HCT116 (cell line): ENCODE data around the gene COL4A1. TPM values are rescaled to one million over a fixed set of nuclear protein-coding genes. Genes with fewer than 3 reads are reported as not detected.

ENCODE experiments used
- ATAC-seq: fragments of 200-7000 bp; cut with Tn5 transposase; 2 replicates; pipeline ENCODE4 v1.9.1; 2020; ENCODE audit warnings: mild to moderate bottlenecking, moderate library complexity
- BruUV-seq: library from RNA; stranded (reverse); fragments of 400-500 nt; replicated peaks from 2 replicates; lab custom pipeline; 2021; lab: Mats Ljungman, UMichigan
- CTCF ChIA-PET: fragments of 300-600 bp; sonication (Branson Sonifier 250); formaldehyde crosslinking; loops from one replicate; lab custom pipeline; 2021; ENCODE audit warnings: antibody characterized with exemption; lab: Charles Lee
- POLR2A ChIA-PET: fragments of 300-600, 350-600 bp; sonication (Branson Sonifier 250); formaldehyde crosslinking; loops from one replicate; lab custom pipeline; 2021; ENCODE audit warnings: antibody characterized with exemption; lab: Charles Lee
- RAD21 ChIA-PET, 2 experiments: fragments of 300-600 bp; sonication (Branson Sonifier 250); formaldehyde crosslinking; loops; one replicate each; lab custom pipeline; 2023; ENCODE audit warnings: low total read pairs in 2 of 2; ENCODE audit not compliant: uncharacterized antibody in 2 of 2, unreplicated experiment in 2 of 2, low non-redundant PET in 1 of 2; lab: Charles Lee
- DNase-seq: peaks from one replicate; pipeline ENCODE4 v3.0.0-alpha.2; 2010; ENCODE audit warnings: low read depth, low spot score
- H2AFZ ChIP-seq: fragments of 200-600 bp; shearing (Covaris generic), sonication (generic); 2 replicates; pipeline ENCODE4 v1.6.1; 2017; ENCODE audit warnings: low read depth, mixed run types, mixed read lengths, antibody characterized with exemption, low read length; ENCODE audit not compliant: poor library complexity, severe bottlenecking
- H3K27ac ChIP-seq: 2 replicates; pipeline ENCODE4 v1.5.1; 2012; ENCODE audit warnings: low read depth, low read length
- H3K27me3 ChIP-seq: fragments of 200-600 bp; sonication (generic); 2 replicates; pipeline ENCODE4 v1.6.1; 2016; ENCODE audit warnings: mixed run types, low read length, mixed read lengths; ENCODE audit not compliant: insufficient read depth
- H3K36me3 ChIP-seq, 2 experiments: fragments of 200-500 bp in 1 of 2; fragments of 200-600 bp in 1 of 2; sonication (Bioruptor generic) in 1 of 2; sonication (generic) in 1 of 2; 2 replicates each; pipeline versions ENCODE4 v1.5.1 to v1.6.1; 2014 to 2016; ENCODE audit warnings: low read length in 2 of 2, inconsistent platforms in 1 of 2, mixed read lengths in 1 of 2, mixed run types in 1 of 2; ENCODE audit not compliant: insufficient read depth in 2 of 2, control insufficient read depth in 1 of 2
- H3K4me1 ChIP-seq, 2 experiments: fragments of 200-600 bp in 1 of 2; sonication (generic) in 1 of 2; 2 replicates each; pipeline versions ENCODE4 v1.5.1 to v1.6.1; 2012 to 2017; ENCODE audit warnings: low read length in 2 of 2, inconsistent platforms in 1 of 2, mild to moderate bottlenecking in 1 of 2, mixed read lengths in 1 of 2, mixed run types in 1 of 2, moderate library complexity in 1 of 2; ENCODE audit not compliant: insufficient read depth in 2 of 2, control insufficient read depth in 1 of 2
- H3K4me2 ChIP-seq: fragments of 200-600 bp; sonication (generic); 2 replicates; pipeline ENCODE4 v1.6.1; 2017; ENCODE audit warnings: mixed run types, low read length, mixed read lengths
- H3K4me3 ChIP-seq, 2 experiments: fragments of 200-600 bp in 1 of 2; sonication (generic) in 1 of 2; replicated peaks in 1 of 2; 2 replicates each; pipeline ENCODE4 v1.5.1; 2011 to 2016; ENCODE audit warnings: low read length in 2 of 2, control low read depth in 1 of 2, low read depth in 1 of 2, mild to moderate bottlenecking in 1 of 2, mixed read lengths in 1 of 2, mixed run types in 1 of 2
- H3K79me2 ChIP-seq: fragments of 200-600 bp; sonication (generic); 2 replicates; pipeline ENCODE4 v1.6.1; 2017; ENCODE audit warnings: mild to moderate bottlenecking, mixed run types, low read length, moderate library complexity, mixed read lengths; ENCODE audit not compliant: insufficient read depth
- H3K9ac ChIP-seq: fragments of 200-600 bp; sonication (generic); 2 replicates; pipeline ENCODE4 v1.6.1; 2016; ENCODE audit warnings: low read length, mixed read lengths
- H3K9me2 ChIP-seq: fragments of 200-600 bp; sonication (generic), shearing (Covaris generic); 2 replicates; pipeline ENCODE4 v1.6.1; 2017; ENCODE audit warnings: mixed run types, mild to moderate bottlenecking, moderate library complexity; ENCODE audit not compliant: insufficient read depth
- H3K9me3 ChIP-seq, 2 experiments: fragments of 200-500 bp in 1 of 2; fragments of 200-600 bp in 1 of 2; sonication (Bioruptor generic) in 1 of 2; sonication (generic) in 1 of 2; 2 replicates each; pipeline ENCODE4 v1.6.1; 2014 to 2017; ENCODE audit warnings: low read length in 2 of 2, mixed read lengths in 2 of 2, inconsistent platforms in 1 of 2, low read depth in 1 of 2, mild to moderate bottlenecking in 1 of 2, mixed run types in 1 of 2, moderate library complexity in 1 of 2; ENCODE audit not compliant: control insufficient read depth in 1 of 2, insufficient read depth in 1 of 2
- H4K20me1 ChIP-seq: fragments of 200-600 bp; sonication (generic), shearing (Covaris generic); 2 replicates; pipeline ENCODE4 v1.6.1; 2017; ENCODE audit warnings: mixed run types, mild to moderate bottlenecking, moderate library complexity; ENCODE audit not compliant: insufficient read depth
- CEBPB ChIP-seq: IDR thresholded peaks from 2 replicates; pipeline ENCODE4 v1.6.1; 2012; ENCODE audit warnings: low read depth
- EGR1 ChIP-seq: IDR thresholded peaks from 2 replicates; pipeline ENCODE4 v1.6.1; 2012; ENCODE audit warnings: low read depth
- ELF1 ChIP-seq: IDR thresholded peaks from 2 replicates; pipeline ENCODE4 v1.6.1; 2012; ENCODE audit warnings: low read depth, borderline replicate concordance
- EZH2phosphoT487 ChIP-seq: fragments of 200-600 bp; IDR thresholded peaks from 2 replicates; pipeline ENCODE4 v1.6.1; 2018; ENCODE audit warnings: antibody characterized with exemption, borderline replicate concordance
- REST ChIP-seq: IDR thresholded peaks from 2 replicates; pipeline ENCODE4 v1.6.1; 2012; ENCODE audit warnings: low read depth
- SIN3A ChIP-seq: IDR thresholded peaks from 2 replicates; pipeline ENCODE4 v1.6.1; 2012; ENCODE audit warnings: low read depth
- SRF ChIP-seq: IDR thresholded peaks from 2 replicates; pipeline ENCODE4 v1.6.1; 2012; ENCODE audit warnings: low read depth
- TCF7L2 ChIP-seq: IDR thresholded peaks from 2 replicates; pipeline ENCODE4 v1.7.0; 2011; ENCODE audit warnings: borderline replicate concordance, inconsistent platforms; ENCODE audit not compliant: insufficient read depth, insufficient read length; ENCODE audit errors: extremely low read depth
- ZBTB33 ChIP-seq: IDR thresholded peaks from 2 replicates; pipeline ENCODE4 v1.6.1; 2011; ENCODE audit warnings: mild to moderate bottlenecking, low read length, moderate library complexity; ENCODE audit not compliant: insufficient replicate concordance; ENCODE audit errors: extremely low read depth
- intact Hi-C: fragments of 100-400 bp; cut with micrococcal nuclease; formaldehyde crosslinking; loops from 2 replicates; pipeline ENCODE4 v1.10.0; 2022
- total RNA-seq: library from RNA; stranded (reverse); gene quantifications from one replicate; pipeline ENCODE4 v1.2.1, GENCODE V29; 2021; ENCODE audit not compliant: unreplicated experiment

The COL4A1 gene
- total RNA-seq, 1 experiment from 2014 or later: 0.57 TPM

DNA sequence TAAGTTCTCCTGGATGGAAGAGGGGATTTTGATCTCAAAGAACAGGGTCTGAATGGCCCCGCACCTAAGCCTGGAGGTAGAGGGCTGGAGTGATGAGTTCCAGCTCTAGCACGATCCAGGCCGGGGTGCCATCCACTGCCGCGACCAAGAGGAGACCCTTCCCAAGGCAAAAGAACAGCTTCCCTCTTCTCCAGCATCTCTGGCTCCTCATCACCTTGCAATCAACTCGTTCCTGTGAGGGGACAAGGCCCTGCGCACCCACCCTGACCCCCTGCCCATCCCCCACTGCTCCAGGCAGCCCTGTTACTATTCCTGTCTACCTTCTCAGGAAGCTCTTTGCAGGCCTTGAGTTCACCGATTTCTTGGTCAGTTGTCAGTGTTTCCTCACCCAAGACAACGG, 17.8 kb downstream of the COL4A1 start:
- H3K4me2 ChIP-seq: no peak overlapping the region
- DNase-seq (no peak), ATAC-seq (no peak)
- no peaks in the 10 kb centered on the region for H3K36me3 ChIP-seq
- no peaks in the 10 kb centered on the region for H3K9me3 ChIP-seq
- no peaks in the 10 kb centered on the region for H3K4me1 ChIP-seq
- peaks cover 26% of the 10 kb centered on the region for H3K27me3 ChIP-seq
- H3K9me2 ChIP-seq: no peaks in the 10 kb centered on the region
- no peaks in the 10 kb centered on the region for H4K20me1 ChIP-seq
- no peak overlapping the region for H3K27ac ChIP-seq
- no peak overlapping the region for H3K4me3 ChIP-seq
- intact Hi-C loops: no loop called here
- TF ChIP-seq CEBPB (no peak), ZBTB33 (no peak), SRF (no peak), SIN3A (no peak), EZH2phosphoT487 (no peak), ELF1 (no peak), EGR1 (no peak), REST (no peak), TCF7L2 (no peak)
- H3K79me2 ChIP-seq: no peaks in the 10 kb centered on the region
- ChIA-PET RAD21 (no interaction called here), CTCF (no interaction called here), POLR2A (no interaction called here)
- BruUV-seq: no TSS peak
- no peak overlapping the region for H2AFZ ChIP-seq
- no peak overlapping the region for H3K9ac ChIP-seq
